ENCODE data around the gene SLC25A21. TPM values are rescaled to one million over a fixed set of nuclear protein-coding genes. Genes with fewer than 3 reads are reported as not detected.

Gene SLC25A21
- total RNA-seq, 1 experiment from 2014 or later: 1.4 TPM

DNA sequence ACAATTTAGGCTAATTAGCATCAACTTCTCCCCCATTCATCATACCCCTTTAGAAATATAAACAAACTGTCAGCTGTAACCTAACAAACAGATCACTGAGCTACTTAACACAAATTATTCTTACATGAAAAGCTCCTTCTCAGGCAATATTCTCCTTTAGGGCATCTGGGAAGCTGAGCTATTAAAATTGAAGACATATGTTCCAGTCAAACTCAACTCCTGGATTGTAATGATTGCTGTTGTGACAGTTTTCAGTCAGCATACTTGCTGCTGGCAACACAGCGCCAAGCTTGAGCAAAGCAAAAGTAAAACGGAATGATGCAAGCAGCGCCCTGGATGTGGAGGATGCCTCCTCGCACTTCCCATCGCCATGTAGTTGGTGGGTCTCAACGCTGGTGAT is 82.4 kb downstream of the SLC25A21 start:
- H3K4me1 Mint-ChIP-seq (ENCODE audit: insufficient read depth, unreplicated experiment): peaks cover 6% of the 10 kb centered on the region
- no peak overlapping the region for H3K27ac Mint-ChIP-seq (ENCODE audit: low read depth, unreplicated experiment)
- POLR2A ChIA-PET: interaction anchor here (0.6 to 1.1 kb wide), 3 partner anchors 26 to 372 kb away, joined by 3 read pairs; no protein-coding TSS in a partner anchor
- no TSS peak for BruUV-seq (replicated peaks)
- H3K36me3 Mint-ChIP-seq (ENCODE audit: insufficient read depth, unreplicated experiment): no peaks in the 10 kb centered on the region
- intact Hi-C loops (cut with micrococcal nuclease): no loop called here
- no peak overlapping the region for H3K4me3 Mint-ChIP-seq (ENCODE audit: unreplicated experiment)
- H3K9me3 Mint-ChIP-seq (ENCODE audit: unreplicated experiment): no peaks in the 10 kb centered on the region
- DNase-seq (ENCODE audit: unreplicated experiment): no peak
- no peaks in the 10 kb centered on the region for H3K27me3 Mint-ChIP-seq (ENCODE audit: insufficient read depth, unreplicated experiment)
- TF ChIP-seq, protein P1, sequence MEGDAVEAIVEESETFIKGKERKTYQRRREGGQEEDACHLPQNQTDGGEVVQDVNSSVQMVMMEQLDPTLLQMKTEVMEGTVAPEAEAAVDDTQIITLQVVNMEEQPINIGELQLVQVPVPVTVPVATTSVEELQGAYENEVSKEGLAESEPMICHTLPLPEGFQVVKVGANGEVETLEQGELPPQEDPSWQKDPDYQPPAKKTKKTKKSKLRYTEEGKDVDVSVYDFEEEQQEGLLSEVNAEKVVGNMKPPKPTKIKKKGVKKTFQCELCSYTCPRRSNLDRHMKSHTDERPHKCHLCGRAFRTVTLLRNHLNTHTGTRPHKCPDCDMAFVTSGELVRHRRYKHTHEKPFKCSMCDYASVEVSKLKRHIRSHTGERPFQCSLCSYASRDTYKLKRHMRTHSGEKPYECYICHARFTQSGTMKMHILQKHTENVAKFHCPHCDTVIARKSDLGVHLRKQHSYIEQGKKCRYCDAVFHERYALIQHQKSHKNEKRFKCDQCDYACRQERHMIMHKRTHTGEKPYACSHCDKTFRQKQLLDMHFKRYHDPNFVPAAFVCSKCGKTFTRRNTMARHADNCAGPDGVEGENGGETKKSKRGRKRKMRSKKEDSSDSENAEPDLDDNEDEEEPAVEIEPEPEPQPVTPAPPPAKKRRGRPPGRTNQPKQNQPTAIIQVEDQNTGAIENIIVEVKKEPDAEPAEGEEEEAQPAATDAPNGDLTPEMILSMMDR (IDR thresholded peaks at IDR 0.05; ENCODE audit: unreplicated experiment): no peak
- CTCF ChIA-PET: no interaction called here

DNA sequence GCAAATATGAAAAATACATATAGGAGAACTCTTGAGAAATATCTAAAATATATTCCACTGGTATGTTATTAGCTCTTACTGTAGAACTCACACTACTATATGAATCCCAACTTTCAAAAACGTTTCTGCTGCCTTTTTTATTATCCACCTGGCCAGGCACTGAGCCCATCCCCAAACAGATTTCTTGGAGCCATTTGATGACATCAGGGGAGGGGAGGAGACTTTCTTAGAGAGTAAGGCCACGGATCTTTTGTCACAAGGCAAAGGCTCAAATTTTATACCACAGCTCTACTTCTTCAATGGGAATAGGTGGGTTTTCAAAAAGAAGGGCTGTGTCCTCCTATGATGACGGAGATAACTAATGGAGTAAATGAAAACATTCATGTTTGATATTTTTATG is 83.0 kb downstream of the SLC25A21 start:
- Mint-ChIP-seq H3K4me3 (ENCODE audit: unreplicated experiment) (no peak overlapping the region), H3K36me3 (ENCODE audit: insufficient read depth, unreplicated experiment) (no peaks in the 10 kb centered on the region), H3K9me3 (ENCODE audit: unreplicated experiment) (no peaks in the 10 kb centered on the region), H3K27ac (ENCODE audit: low read depth, unreplicated experiment) (no peak overlapping the region), H3K4me1 (ENCODE audit: insufficient read depth, unreplicated experiment) (peaks cover 6% of the 10 kb centered on the region), H3K27me3 (ENCODE audit: insufficient read depth, unreplicated experiment) (no peaks in the 10 kb centered on the region)
- ChIA-PET CTCF (interaction anchor here (0.8 kb wide), 1 partner anchor 20 kb away, joined by 3 read pairs; no protein-coding TSS in a partner anchor), POLR2A (interaction anchor here (0.6 to 1.1 kb wide), 4 partner anchors 14 to 372 kb away, joined by 3 read pairs; no protein-coding TSS in a partner anchor)
- no TSS peak for BruUV-seq (replicated peaks)
- TF ChIP-seq, protein P1 (IDR thresholded peaks at IDR 0.05; ENCODE audit: unreplicated experiment): no peak
- no peak for DNase-seq (ENCODE audit: unreplicated experiment)
- intact Hi-C loops (cut with micrococcal nuclease): no loop called here

DNA sequence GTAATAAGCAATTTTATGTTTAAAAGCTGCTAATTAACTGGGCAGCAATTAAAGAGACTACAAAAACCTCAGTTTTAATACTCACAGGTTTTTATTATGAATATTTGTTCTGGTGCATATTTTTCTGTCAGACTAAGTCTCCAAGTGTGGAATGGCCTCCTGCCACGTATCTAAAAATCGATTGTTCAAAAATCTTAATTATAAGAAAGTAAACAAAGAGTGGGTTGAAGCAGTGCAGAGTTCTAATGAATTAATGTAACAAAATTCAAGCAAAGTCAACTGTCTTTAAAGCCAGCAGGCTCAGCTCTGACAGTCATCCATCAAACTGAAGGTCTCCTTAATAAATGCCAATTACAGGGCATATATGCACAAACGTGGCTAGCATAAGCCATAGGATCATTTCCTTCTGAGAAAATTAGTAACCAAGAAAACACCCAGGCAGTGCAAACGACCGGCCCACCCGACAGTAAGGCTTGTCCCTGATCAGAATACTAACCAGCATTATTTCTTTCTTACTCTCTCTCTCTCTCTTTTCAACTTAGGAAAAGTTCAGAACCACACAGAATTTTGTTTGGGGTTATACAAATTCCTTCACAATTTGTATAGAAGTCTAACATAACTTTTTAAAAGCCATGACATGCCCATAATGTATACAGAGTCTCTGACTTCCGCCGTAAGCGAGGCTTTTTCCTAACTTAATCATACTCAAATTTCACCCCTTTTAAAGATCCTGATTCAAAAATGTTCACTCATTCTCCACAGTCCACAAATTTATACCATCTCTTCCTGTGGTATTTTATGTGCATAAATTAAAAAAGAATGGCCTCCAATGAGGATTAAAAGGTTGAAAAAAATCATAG is 83.8 kb downstream of the SLC25A21 start:
- CTCF ChIA-PET: interaction anchor here (0.8 kb wide), 1 partner anchor 20 kb away, joined by 3 read pairs; no protein-coding TSS in a partner anchor
- TF ChIP-seq, protein P1 (IDR thresholded peaks at IDR 0.05; ENCODE audit: unreplicated experiment): no peak
- no peak for DNase-seq (ENCODE audit: unreplicated experiment)
- intact Hi-C loops (cut with micrococcal nuclease): no loop called here
- no peaks in the 10 kb centered on the region for H3K36me3 Mint-ChIP-seq (ENCODE audit: insufficient read depth, unreplicated experiment)
- no peaks in the 10 kb centered on the region for H3K27me3 Mint-ChIP-seq (ENCODE audit: insufficient read depth, unreplicated experiment)
- H3K9me3 Mint-ChIP-seq (ENCODE audit: unreplicated experiment): no peaks in the 10 kb centered on the region
- no TSS peak for BruUV-seq (replicated peaks)
- H3K4me3 Mint-ChIP-seq (ENCODE audit: unreplicated experiment): no peak overlapping the region
- POLR2A ChIA-PET: interaction anchor here (0.6 to 0.7 kb wide), 3 partner anchors 13 to 86 kb away, joined by 3 to 4 read pairs (median 3); no protein-coding TSS in a partner anchor
- no peak overlapping the region for H3K27ac Mint-ChIP-seq (ENCODE audit: low read depth, unreplicated experiment)
- H3K4me1 Mint-ChIP-seq (ENCODE audit: insufficient read depth, unreplicated experiment): peaks cover 5% of the 10 kb centered on the region

- Mint-ChIP-seq H3K27me3 (ENCODE audit: insufficient read depth, unreplicated experiment) (no peaks in the 10 kb centered on the region), H3K4me3 (ENCODE audit: unreplicated experiment) (no peak overlapping the region), H3K4me1 (ENCODE audit: insufficient read depth, unreplicated experiment) (no peaks in the 10 kb centered on the region), H3K9me3 (ENCODE audit: unreplicated experiment) (no peaks in the 10 kb centered on the region), H3K36me3 (ENCODE audit: insufficient read depth, unreplicated experiment) (no peaks in the 10 kb centered on the region), H3K27ac (ENCODE audit: low read depth, unreplicated experiment) (no peak overlapping the region)
- no peak for DNase-seq (ENCODE audit: unreplicated experiment)
- ChIA-PET POLR2A (interaction anchor here (0.6 to 0.7 kb wide), 3 partner anchors 14 to 140 kb away, joined by 3 read pairs; no protein-coding TSS in a partner anchor), CTCF (interaction anchor here (0.6 to 0.8 kb wide), 3 partner anchors 21 to 1236 kb away, joined by 3 to 6 read pairs (median 3); no protein-coding TSS in a partner anchor)
- intact Hi-C loops (cut with micrococcal nuclease): no loop called here
- TF ChIP-seq, protein P1 (IDR thresholded peaks at IDR 0.05; ENCODE audit: unreplicated experiment): no peak
- no TSS peak for BruUV-seq (replicated peaks)
Observed at GRCh38 chr14:37087520-37087919, 84.9 kb downstream of the SLC25A21 start.

Data from MCF 10A (cell line).